Type B pancreatic cell (in vitro differentiated cells): ENCODE data around the gene SPOCK2. TPM values are rescaled to one million over a fixed set of nuclear protein-coding genes. Genes with fewer than 3 reads are reported as not detected.

ENCODE experiments used
- DNase-seq: peaks from one replicate; pipeline ENCODE4 v3.0.0; 2021; ENCODE audit warnings: mixed read lengths; ENCODE audit not compliant: unreplicated experiment; ENCODE audit errors: extremely low spot score
- H3K27ac Mint-ChIP-seq: 2 replicates; pipeline ENCODE4 v1.8.0; 2021; ENCODE audit warnings: mild to moderate bottlenecking, mixed read lengths
- H3K27me3 Mint-ChIP-seq: 2 replicates; pipeline ENCODE4 v1.8.0; 2021; ENCODE audit warnings: mixed read lengths
- H3K36me3 Mint-ChIP-seq: 2 replicates; pipeline ENCODE4 v1.8.0; 2021; ENCODE audit warnings: mixed read lengths
- H3K4me1 Mint-ChIP-seq: one replicate; pipeline ENCODE4 v1.8.0; 2021; ENCODE audit warnings: mixed read lengths; ENCODE audit not compliant: unreplicated experiment
- H3K4me3 Mint-ChIP-seq: 2 replicates; pipeline ENCODE4 v1.8.0; 2021; ENCODE audit warnings: mild to moderate bottlenecking, mixed read lengths
- H3K9me3 Mint-ChIP-seq: 2 replicates; pipeline ENCODE4 v1.8.0; 2021; ENCODE audit warnings: mixed read lengths
- total RNA-seq: library from RNA; stranded (reverse); gene quantifications from 2 replicates; pipeline ENCODE4 v1.2.1, GENCODE V29; 2021; ENCODE audit warnings: low replicate concordance
- TF ChIP-seq, protein P1 (sequence below): fragments of 200-600 bp; sonication (generic); conservative IDR thresholded peaks from 2 replicates; pipeline ENCODE4 v1.5.0; 2021; ENCODE audit warnings: antibody characterized with exemption, mild to moderate bottlenecking

The SPOCK2 gene
- total RNA-seq, 1 donor from 2014 or later: 13.8 TPM

- Mint-ChIP-seq H3K27me3 (no peaks in the 10 kb centered on the region), H3K4me3 (no peak overlapping the region), H3K9me3 (no peaks in the 10 kb centered on the region), H3K4me1 (peaks cover 23% of the 10 kb centered on the region), H3K36me3 (no peaks in the 10 kb centered on the region), H3K27ac (no peak overlapping the region)
- TF ChIP-seq, protein P1, sequence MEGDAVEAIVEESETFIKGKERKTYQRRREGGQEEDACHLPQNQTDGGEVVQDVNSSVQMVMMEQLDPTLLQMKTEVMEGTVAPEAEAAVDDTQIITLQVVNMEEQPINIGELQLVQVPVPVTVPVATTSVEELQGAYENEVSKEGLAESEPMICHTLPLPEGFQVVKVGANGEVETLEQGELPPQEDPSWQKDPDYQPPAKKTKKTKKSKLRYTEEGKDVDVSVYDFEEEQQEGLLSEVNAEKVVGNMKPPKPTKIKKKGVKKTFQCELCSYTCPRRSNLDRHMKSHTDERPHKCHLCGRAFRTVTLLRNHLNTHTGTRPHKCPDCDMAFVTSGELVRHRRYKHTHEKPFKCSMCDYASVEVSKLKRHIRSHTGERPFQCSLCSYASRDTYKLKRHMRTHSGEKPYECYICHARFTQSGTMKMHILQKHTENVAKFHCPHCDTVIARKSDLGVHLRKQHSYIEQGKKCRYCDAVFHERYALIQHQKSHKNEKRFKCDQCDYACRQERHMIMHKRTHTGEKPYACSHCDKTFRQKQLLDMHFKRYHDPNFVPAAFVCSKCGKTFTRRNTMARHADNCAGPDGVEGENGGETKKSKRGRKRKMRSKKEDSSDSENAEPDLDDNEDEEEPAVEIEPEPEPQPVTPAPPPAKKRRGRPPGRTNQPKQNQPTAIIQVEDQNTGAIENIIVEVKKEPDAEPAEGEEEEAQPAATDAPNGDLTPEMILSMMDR: no peak
- DNase-seq: no peak
These were observed 16.3 kb downstream of the SPOCK2 start for GRCh38 chr10:72072046-72072445.

- DNase-seq: no peak
- TF ChIP-seq, protein P1: peak; percentile 46
- Mint-ChIP-seq H3K27me3 (no peaks in the 10 kb centered on the region), H3K9me3 (no peaks in the 10 kb centered on the region), H3K4me1 (peaks cover 23% of the 10 kb centered on the region), H3K36me3 (no peaks in the 10 kb centered on the region), H3K27ac (peak overlapping the region; percentile 65), H3K4me3 (no peak overlapping the region)
These were observed 18.4 kb downstream of the SPOCK2 start for GRCh38 chr10:72069751-72070526.

- Mint-ChIP-seq H3K4me3 (no peak overlapping the region), H3K36me3 (no peaks in the 10 kb centered on the region), H3K27ac (no peak overlapping the region), H3K27me3 (no peaks in the 10 kb centered on the region), H3K9me3 (no peaks in the 10 kb centered on the region), H3K4me1 (peaks cover 23% of the 10 kb centered on the region)
- TF ChIP-seq, protein P1: no peak
- no peak for DNase-seq
These were observed 19.4 kb downstream of the SPOCK2 start for GRCh38 chr10:72068901-72069446.

- Mint-ChIP-seq H3K27me3 (no peaks in the 10 kb centered on the region), H3K9me3 (no peaks in the 10 kb centered on the region), H3K4me3 (no peak overlapping the region), H3K27ac (no peak overlapping the region), H3K4me1 (peaks cover 27% of the 10 kb centered on the region), H3K36me3 (no peaks in the 10 kb centered on the region)
- no peak for DNase-seq
- TF ChIP-seq, protein P1: no peak
These were observed 20.1 kb downstream of the SPOCK2 start for GRCh38 chr10:72068126-72068765.

DNA sequence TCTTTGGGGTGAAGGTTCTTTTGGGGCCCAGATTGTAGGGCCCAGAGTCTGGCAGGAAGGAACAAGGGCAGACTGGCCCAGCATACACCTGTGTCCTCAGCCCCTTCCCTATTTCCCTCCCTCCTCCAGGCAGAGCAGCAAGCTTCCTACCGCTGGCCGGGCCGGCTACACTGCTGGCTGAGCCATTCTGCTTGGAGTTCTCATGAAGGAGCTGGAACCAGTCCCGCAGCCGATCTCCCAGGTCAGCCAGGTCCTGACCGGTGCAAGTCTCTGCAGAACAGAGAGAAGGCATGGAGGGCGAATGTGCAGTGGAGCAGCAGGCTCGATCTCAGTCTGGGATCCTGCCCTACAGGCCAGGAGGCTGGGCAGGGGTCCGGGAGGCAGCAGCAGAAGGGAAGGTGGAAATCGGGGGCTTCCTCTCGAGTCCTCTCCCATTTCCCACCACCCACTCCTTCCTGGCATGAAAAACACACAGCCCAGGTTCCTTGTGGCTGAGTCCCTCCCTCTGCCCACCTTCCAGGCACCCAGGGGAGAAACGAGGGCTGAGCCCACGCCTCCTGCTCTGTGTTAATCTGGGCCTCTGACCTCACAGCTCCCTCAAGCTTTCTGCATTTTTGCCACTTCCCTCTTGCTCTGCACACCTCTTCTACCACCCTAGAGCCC, 20.8 kb downstream of the SPOCK2 start:
- H3K36me3 Mint-ChIP-seq: no peaks in the 10 kb centered on the region
- peaks cover 28% of the 10 kb centered on the region for H3K4me1 Mint-ChIP-seq
- no peaks in the 10 kb centered on the region for H3K27me3 Mint-ChIP-seq
- no peak overlapping the region for H3K4me3 Mint-ChIP-seq
- no peaks in the 10 kb centered on the region for H3K9me3 Mint-ChIP-seq
- H3K27ac Mint-ChIP-seq: no peak overlapping the region
- TF ChIP-seq, protein P1: no peak
- no peak for DNase-seq
